ENCODE data around the gene OR8B8.
A peak's percentile ranks its signal among the peaks of the same experiment; 100 is the strongest.
"Not testable (repeated sequence)": the region's sequence is repeated elsewhere in the genome, so short reads cannot be mapped to it uniquely, and the experiment has no call there.

OR8B8 gene

DNA sequence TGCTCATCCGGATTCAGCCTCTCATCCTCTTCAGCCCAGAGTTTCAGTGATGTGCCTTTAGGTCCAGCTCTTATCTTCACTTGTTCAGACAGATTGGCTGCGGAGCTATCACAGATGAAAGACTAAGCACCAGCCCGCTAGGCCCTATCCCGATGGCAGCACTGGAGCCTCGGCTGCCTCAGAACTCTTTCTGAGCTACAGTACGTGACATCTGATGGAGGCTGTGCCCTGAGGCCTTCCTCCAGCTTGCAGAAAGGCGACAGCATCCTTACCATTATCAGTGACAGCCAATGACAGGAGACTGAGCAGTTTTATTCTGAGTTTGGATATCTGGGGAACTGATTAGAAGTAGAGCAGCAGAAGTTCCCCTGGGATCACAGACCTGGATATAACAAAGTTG is 4.0 kb downstream of the OR8B8 start:
- DNase-seq (ENCODE audit: low spot score), result no peak

DNA sequence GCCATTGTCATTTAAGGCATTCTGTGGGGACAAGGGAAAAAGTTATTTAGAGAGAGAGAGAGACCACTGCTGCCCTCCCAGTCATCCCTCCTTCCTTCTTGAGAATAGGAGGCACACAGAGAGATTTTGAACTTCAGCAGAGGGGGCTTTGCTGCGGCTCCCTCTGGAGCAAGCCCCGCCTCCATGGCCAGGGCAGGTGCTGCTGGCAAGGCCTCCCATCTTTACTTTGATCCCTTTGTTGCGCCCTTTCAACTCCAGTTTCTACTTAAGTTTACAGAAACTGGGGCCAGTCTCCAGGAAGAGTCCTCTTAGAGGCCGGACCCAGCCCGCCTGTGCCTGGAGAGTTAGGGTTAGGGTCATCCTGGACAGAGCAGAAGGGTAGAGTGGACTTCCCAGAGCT is 4.4 kb downstream of the OR8B8 start:
- no peak for DNase-seq (ENCODE audit: low spot score)

DNA sequence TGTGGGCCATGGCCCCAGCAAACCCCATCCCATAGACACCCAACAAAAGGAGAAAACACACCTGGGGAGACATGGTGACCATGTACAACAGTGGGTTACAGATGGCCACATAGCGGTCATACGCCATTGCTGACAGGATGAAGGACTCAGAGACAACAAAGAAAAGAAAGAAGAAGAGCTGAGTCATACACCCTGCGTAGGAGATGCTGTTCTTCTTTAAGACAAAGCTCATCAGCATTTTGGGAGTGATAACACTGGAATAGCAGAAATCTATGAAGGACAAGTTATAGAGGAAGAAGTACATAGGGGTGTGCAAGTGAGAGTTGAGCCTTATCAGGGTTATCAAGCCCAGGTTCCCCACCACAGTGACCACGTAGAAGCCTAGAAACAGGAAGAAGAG is 4.9 kb downstream of the OR8B8 start:
- no peak for DNase-seq (ENCODE audit: low spot score)

DNA sequence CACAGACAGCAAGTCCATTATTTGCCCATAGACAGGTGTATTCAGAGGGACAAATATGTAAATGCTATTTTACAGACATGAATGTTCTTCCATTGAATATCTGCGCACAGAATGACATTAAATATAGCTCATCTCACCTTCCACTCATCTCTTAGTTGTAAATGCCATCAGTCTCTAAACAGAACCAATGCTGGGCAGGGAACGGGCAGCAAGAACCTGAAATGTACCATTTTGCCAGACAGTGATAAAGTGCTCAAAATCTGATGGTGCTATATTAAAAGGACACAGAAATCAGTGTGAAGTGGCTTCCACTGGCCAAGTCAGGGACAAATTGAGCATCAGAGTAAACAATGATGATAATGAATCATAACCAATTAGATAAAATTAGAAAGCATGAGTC is 10.8 kb downstream of the OR8B8 start:
- no peak for DNase-seq (ENCODE audit: low spot score)

DNA sequence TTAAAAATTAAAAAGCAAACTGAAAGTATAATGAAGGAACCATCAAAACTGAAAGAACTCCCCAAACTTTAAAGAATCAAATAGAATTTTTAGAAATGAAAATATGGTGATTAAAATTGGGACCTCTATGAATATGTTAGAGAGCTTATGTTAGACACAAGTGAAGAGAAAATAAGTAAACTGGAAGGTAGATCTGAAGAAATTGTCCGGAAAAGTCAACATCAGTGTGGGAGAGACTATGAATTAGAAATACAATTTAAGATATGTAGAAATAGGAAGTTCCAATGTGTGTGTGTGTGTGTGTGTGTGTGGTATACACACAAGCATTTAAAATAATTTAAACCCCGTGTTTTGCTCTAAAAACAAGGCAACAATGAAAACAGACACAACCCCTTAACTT is 15.9 kb downstream of the OR8B8 start:
- DNase-seq (ENCODE audit: low spot score), result no peak

DNA sequence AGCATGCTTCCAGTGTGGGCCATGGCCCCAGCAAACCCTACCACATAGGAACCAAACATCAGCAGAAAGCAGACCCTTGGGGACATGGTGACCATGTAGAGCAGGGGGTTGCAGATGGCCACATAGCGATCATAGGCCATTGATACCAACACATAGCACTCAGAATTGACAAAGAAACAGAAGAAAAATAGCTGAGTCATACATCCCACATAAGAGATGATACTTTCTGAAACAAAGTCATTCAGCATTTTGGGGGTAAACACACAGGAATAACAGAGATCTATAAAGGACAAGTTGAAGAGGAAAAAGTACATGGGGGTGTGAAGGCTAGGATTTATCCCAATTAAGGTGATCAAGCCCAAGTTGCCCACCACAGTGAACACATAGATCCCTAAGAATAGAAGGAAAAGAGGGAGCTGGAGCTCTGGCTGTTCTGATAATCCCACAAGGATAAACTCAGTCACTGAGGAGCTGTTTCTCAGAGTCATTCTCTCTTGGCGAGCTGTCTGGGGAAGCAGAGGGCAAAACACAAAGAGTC is 21.0 kb downstream of the OR8B8 start, which contains the start of gene OR8B4:
TSS of gene OR8B4 (minus strand) at position 488 of the 538 bp plus-strand sequence. CDS start at position 488, 0 bp downstream.
- no peak for DNase-seq (ENCODE audit: low spot score)

DNA sequence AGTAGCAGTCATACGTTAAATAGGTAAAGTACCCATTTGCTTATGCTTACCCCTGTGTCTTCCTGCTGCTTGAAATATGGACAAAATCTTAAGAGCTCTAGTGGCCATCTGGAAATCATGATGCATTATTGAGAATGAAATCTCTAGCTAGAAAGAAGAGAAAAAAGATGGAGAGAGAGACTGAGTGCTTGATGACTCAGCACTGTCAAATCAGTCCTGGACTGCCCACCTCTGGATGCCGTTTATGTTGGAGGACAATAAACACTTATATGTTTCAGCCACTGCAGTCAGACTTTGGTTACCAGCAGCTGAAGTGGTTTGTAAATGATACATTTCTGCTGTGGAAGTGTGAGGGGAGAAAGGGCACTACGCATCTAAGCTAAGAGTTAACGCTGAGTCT is 24.5 kb downstream of the OR8B8 start:
- no peak for DNase-seq (ENCODE audit: low spot score)

DNA sequence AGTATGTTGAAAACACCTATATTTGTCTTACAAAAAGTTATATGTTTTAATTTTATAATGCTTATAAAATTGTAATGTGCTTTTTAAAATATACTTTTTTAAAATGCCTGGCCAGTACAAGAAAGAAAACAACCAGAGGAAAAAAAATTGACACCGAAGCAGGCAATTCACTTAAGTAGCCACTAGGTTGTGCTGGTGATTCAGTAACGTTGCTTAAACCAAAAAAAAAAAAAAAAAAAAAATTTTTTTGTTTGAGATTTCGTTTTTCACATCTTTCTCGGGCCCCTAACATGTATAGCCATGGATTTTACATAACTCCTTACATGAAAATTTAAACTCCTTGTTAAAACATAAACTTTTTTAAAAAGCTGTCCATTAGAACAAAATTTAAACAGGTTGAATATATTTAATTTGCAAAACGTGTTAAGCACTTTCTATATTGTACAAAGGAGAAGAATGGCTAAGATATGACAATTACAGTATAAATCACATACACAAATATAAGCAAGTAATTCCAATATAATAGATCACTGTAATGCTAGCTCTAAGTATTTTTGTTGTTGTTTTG is 30.1 kb downstream of the OR8B8 start:
- DNase-seq (ENCODE audit: low spot score), result peak; percentile 6

DNA sequence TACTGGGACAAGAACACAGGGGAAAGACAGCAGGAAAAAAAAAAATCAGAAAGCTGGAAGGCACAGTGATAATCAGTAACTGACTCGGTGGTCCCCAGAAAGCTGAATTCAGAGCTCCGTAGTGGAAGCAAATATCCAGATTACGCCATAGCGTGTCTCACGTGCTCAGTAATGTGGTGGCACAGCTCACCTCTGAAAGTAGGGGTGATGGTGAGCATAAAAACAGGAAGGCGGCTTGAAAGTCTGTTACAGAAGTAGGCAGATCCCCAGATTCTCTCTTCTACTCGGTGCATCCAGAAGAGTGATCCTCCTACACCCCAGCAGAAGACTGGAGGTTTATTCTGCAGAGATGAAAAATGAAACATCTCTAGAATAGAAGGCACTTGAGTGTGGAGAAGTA is 35.6 kb downstream of the OR8B8 start:
- DNase-seq (ENCODE audit: low spot score), result no peak

DNA sequence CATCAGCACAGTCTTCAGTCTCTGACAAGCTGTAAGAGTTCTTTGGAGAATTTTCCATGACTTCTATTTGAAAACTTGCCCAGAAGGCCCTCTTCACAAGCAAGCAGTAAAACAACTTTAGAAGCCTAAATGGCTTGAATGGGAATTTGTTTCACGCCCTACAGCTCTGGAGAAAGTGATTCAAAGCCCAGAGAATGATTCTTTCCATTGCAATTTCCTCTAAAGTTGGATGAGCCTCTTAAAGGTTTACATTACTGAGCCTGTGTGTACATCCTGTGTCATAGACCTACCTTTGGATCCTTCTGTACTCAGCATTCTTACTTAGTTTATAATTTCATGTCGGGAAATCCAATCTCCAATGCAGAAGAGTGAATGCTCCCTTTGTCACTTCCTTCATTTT is 39.9 kb downstream of the OR8B8 start:
- DNase-seq (ENCODE audit: low spot score), result no peak

DNA sequence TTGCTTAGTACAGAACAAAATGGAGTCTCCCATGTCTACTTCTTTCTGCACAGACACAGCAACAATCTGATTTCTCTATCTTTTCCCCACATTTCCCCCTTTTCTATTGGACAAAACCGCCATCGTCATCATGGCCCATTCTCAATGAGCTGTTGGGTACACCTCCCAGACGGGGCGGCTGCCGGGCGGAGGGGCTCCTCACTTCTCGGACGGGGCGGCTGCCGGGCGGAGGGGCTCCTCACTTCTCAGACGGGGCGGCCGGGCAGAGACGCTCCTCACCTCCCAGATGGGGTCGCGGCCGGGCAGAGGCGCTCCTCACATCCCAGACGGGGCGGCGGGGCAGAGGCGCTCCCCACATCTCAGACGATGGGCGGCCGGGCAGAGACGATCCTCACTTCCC is 42.3 kb downstream of the OR8B8 start:
- DNase-seq (ENCODE audit: low spot score), result not testable (repeated sequence)

DNA sequence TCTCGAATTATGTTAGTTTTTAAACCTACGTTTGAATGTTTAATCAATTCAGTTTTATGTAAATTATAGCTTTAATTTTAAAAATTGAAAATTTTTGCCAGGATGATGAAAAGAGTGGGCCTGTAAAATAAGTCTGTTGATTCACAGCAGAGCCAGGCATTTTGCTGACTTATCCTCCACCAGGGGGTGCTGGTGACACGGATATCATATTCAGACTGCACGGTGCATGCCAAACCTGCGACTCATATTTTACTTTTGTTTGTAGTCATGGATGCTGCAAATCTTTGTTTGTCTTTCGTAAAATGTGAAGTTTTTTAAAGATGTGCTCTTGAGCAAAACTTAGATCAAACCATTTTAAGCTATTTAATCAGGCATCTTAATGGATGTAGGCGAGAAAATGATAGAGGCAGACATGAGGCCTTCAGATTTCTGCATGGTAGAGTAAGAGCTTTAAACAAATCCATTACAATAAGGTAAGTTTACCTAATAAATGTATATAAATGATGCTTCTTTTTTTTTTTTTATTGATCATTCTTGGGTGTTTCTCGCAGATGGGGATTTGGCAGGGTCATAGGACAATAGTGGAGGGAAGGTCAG is 43.1 kb downstream of the OR8B8 start:
- peak; percentile 36 for DNase-seq (ENCODE audit: low spot score)

DNA sequence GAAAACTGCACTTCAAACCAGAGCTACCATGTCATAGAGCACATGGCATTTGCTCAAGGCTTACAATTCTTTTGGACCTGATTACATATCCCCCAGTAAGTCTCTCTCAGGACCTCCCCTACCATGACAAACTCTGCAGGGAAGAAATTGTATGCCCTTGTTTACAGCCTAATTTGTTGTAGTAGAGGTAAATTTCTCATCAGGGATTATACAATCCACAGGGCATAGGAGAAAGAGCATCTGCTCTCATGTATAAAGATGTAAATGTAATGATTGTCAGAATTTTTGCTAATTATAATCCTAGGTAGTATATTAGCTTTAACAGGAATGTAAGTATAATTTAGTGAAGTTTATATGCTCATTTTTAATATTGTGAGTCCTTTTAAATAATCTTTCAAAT is 46.6 kb downstream of the OR8B8 start, which contains the start of gene OR8B3:
TSS of gene OR8B3 (minus strand) at position 101 of the 400 bp plus-strand sequence. CDS start 1,673 bp downstream, outside the sequence.
- no peak for DNase-seq (ENCODE audit: low spot score)

DNA sequence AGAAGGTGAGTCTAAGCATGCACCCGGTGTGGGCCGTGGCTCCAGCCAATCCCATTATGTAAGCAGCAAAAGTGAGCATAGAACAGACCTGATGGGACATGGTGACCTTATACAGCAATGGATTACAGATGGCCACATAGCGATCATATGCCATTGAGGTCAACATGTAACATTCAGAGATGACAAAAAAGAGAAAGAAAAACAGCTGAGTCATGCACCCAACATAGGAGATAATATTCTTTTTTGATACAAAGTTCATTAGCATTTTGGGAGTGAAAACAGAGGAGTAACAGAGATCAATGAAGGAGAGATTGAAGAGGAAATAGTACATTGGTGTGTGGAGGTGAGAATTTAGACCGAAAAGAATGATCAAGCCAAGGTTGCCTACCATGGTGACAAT is 48.6 kb downstream of the OR8B8 start:
- DNase-seq (ENCODE audit: low spot score), result not testable (repeated sequence)

DNA sequence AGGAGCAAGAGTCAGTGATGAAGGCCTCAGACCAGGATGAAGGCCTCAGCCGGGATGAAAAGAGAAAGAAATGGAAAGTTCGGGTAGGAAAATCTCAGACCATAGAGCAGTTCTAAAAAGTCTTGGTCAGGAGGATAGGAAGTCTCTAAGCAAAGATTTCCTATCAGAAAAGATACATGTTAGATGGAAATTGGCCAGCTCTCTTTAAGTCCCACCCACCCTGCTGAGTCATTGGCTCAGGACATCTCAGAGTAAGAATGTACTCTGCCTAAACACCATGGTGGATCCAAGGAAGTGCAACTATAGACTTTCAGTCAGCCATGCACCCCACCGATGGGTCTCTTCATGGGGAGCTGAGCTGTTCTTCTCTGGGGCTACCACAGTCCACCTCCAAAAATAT is 51.1 kb downstream of the OR8B8 start:
- DNase-seq (ENCODE audit: low spot score), result no peak
